Stimulated activated CD8-positive, alpha-beta memory T cell treated with anti-CD3 and anti-CD28 coated beads, Interleukin-15, amount 100 ng/mL, for 4 hours (primary cell): ENCODE data around the gene IRX4.

Experiments used
- DNase-seq, 2 donors: peaks; one replicate each; pipeline ENCODE4 v3.0.0-alpha.2; 2020; ENCODE audit warnings: low read depth in 2 of 2

The IRX4 gene

DNA sequence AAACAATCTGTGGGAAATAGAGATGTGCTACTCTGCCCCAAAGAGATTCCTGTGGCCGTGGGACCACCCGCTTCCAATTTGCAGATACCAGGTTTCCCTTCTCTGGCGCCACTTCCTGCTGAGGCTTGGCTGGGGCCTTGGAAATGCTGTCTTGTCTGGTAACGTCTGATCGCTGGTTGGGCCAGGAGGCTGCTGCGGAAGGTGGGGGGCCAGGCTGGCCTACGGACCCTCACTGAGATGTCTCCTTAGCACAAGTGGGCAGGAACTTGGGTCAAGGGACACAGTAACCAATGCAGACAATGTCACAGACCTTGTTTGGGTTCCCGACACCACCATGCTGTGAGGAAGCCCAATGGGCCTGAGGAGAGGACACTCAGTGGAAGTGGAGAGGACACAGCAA lies 31.7 kb upstream of the IRX4 start:
- DNase-seq: no peak

DNA sequence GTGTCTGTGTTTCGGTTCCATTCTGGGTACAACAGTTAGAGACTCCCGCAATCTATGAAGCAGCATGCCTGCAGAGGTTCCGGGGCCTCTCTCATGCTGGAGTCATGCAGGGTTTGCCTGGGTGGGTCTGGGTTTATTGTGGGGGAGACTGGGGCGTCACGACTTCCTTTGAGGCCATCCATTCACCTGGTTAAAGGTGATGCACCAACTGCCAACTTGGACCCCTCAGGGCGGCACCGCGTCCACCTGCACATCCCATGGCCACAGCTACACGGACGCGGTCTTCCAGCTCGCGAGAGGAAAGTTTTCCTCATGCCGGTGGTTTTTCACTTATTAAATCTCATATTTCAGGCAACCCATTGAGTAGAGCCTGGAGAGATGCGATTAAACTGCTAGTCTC lies 30.9 kb upstream of the IRX4 start:
- DNase-seq: no peak

DNA sequence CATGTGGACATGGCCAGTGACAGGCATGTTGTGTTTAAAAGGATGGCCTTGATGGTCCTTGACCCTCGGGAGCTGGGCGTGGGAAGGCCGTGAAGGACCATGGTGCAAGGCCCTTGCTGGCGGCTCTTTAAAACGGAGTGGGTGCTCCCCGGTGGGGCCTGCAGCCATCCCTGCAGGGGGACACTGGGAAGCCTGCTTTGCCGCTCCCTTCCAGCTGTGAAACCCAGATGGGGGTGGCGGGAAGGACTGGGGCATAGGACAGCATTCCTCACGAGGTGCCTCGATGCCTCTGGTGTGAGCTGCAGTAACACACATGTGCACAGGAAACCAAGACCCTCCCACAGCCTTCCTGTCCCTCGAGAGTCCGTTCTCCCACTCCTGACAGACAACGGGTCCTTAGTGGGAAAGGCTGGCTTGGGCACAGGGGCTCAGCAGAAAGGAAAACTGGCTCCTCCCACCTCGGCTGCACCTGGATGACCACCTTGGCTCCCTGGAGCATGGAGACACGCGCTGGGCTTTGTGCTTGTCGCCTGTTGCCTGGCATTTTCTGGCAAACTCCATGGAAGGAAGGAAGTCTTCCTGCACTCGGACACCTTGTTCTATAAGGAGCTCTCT lies 30.3 kb upstream of the IRX4 start:
- DNase-seq: no peak

DNA sequence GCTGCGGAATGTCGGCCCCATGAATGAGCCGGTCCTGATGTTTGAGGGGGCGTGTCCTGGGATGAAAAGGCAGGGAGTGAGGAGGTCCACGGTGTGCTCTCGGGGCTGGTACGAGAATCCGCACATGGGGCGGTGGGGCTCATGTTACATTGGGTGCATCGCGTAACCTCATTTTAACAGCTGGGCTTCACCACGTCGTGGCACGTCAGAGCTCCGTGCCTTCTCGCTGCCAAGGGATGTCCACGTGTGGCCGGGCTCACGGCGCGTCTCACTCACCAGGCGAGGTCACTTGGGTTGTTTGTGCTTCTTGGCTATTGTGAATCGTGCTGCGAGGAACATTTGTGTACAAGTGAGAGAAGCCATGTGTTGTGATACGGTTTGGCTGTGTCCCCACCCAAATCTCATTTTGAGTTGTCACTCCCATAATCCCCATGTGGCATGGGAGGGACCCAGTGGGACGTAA lies 29.1 kb upstream of the IRX4 start:
- no peak for DNase-seq

DNA sequence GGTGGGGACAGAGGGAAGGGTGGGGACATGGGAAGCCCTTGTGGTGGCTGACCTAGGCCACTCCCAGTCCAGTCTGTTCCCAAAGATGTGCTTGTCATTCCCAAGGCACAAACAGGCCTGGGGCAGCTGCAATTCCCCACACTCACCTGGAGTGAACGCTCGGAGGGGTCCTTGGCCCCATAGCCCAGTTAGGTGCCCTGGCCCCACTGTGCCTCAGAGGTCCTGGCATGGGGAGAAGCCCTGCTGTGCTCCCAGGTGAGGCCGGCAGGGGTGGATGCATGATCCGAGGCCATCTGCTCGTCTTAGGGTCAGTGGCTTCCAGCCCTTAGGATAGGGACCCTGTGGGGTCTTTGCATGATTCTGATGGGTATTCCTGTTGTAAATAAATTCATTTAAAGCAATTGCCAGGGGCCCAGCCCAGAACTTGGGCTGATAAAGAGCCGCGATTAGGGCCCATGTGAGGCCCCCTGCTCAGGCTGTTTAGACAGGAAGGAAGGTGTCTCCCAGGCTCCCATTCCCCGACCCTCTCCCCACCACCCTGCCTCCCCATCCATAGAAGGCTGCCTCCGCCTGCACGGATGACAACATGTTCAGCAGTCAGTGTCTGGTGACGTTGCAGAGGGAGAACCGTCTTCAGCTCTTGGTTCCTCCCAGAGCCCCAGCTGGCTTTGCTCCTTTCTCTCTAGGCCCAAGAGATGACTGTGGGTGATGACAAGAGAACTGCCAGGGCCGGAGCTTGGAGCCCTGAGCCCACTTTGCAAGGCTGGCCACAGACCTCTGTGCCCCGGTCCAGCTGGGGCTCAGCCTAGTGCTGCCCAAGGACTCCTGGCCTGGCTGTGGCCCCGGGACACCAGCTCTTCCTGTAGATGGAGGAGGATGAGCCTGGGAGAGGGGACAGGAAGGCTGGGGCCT lies 28.4 kb upstream of the IRX4 start:
- DNase-seq: no peak

DNA sequence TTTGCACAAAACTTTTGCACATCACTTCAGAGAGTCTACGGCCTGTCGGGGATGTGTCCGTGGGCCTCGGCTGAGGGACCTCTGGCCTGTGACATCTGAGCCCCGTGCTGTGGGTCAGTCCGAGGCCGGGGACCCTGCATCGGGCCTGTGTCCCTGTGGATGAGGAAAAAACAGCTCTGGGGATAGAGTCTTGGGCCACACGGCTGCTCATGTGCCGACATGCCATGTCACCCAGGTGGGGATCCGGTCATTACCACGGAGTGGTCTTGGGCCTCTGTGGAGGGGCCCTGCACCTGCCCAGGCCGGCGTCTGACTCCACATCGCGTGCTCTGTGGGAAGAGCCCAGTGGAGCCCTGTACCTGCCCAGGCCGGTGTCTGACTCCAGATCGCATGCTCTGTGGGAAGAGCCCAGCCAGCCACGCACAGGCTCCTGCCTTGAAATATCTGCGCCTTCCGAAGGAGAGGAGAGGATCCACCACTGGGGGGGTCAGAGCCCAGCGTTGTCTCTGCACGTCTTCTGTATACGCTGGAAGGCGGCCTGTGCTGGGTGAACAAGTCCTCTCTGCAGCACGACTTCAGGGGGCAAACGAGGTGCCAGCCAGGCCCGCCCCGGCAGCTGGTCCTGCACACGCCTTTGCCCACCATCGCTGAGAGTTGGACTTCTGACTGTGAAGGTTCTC lies 27.5 kb upstream of the IRX4 start:
- DNase-seq: no peak

DNA sequence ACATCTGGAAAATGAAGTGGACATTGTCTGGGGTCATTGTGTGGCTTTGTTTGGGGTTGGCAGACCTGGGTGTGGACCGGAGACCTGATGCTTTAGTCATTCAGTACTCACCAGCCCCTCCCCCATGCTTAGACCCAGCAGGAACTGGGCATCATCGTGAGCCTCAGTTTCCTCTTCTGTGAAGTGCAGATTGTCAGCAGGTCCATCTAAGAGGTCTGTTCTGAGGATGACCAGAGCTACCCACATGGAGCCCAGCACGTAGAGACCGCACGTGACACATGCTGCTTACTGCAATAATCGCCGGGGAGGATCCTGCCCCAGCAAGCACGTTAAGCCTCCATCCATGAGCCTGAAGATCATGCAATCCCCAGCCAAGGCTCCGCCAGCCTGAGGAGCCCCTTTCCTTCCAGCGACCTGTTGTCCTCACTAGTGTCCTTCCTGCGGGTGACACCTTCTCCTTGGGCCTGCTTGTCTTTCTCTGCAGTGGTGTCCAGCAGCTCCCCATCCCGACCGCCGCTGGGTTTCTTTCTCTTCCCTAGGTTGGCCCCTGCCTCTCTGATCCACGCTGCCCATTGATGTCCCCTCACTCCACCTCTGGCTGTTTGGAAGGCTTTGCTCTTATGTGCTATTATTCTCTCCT lies 26.7 kb upstream of the IRX4 start:
- DNase-seq: no peak

DNA sequence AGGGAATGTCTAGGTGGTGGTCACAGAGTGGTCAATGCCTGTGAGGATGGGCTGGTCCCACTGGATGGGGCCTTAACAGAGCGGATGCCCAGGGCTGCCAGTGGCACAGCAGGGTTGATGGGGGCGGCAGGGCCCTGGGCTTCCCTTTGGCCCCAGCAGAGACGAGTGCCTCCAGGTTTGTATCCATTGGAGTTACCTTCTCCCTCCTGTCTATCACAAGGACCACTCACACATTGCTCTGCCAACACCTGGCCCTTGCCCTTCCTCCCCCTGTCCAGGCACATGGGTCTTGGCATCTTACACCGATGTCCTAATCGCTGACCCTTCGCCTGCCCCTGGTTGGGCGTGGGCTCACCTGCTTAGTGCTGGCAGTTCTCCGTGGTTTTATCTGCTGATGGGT lies 26.2 kb upstream of the IRX4 start:
- no peak for DNase-seq

DNA sequence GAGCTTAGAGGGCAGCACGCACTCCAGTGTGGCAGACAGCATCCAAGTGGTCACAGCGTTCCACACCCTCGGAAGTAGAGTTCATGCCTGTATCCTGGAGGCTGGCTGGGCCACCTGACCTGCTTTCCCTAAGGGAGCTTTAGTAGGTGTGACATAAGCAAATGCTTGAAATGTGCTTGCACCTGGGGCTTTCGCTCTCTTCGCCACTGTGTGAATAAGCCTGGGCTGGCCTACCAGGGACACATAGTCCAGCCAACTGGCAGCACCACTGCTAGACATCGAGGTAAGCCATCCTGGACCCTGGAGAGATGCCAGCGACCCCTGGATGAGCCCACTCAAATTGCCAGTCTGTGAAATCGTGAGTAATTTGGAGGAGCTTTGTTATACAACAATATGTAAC lies 24.9 kb upstream of the IRX4 start:
- DNase-seq: no peak

DNA sequence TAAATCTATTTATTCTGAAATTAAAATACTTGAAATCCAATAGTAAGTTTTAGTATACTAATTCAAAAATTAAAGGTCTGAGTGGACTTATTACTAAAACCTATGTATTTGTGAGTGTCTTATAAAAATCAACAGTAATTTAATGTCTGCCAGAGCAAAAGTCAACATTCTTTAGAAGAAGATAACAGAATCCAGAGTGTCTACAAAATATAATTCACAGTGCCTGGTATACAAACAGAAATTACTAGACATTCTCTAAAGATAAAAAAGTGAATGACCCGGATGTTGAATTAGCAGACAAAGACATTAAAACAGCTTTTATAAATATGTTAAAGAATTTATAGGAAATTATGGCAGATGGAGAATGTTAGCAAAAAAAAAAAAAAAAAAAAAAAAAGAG lies 22.4 kb upstream of the IRX4 start:
- no peak for DNase-seq

DNA sequence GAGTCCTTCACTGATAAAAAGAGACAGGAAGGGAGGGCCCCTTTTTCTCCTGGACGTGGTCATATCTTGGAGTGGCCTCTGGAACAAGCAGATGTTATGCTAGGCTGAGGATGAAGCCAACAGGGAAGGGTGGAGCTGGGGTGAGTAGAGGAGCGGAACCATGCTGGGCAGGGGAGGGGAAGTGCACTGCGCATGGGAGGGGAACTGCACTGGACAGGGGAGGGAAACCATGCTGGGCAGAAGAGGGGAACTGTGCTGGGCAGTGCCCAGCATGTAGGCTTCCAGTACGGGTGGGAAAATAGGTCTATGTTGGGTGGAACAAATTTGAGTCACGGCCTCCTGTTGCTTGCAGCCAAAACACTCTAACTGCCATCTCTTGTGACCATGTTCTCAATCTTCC lies 19.3 kb upstream of the IRX4 start:
- DNase-seq: no peak

DNA sequence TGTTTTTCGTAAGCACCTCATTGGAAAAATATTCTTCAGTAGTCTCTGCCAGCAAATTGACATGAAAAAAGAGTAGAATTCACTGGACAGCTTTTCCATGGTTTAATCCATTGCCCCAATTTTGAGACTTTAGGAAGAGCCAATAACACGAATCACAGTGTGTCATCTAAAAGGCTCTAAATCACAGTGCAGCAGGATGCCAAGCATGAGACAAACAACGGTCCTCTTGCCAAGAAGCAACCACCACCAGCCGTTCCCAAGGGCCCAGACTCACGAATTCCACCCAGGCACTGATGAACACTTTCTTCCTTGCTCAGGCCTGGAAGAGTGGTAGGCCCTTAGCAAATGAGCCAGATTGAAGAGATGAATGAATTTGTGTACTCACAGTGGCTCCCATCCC lies 18.3 kb upstream of the IRX4 start:
- DNase-seq: no peak

DNA sequence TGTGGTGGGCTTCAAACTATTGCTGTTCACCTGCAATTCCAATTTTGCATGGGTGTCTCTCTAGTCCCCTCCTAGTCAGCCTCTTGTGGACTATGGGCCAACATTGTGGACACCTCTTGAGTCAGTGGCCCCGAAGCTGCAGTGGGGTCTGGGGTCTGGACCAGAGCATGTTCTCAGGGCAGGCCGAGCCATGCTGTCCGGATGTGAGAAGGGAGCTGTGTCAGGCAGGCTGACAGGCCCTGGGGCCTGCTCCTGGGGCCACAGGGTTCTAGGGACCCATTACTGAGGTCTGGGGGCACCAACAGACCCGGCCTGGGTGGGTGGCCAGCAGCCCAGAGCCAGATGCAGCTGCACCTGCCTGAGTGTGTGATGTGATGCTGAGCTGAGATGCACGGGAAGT lies 16.5 kb upstream of the IRX4 start:
- DNase-seq: no peak

DNA sequence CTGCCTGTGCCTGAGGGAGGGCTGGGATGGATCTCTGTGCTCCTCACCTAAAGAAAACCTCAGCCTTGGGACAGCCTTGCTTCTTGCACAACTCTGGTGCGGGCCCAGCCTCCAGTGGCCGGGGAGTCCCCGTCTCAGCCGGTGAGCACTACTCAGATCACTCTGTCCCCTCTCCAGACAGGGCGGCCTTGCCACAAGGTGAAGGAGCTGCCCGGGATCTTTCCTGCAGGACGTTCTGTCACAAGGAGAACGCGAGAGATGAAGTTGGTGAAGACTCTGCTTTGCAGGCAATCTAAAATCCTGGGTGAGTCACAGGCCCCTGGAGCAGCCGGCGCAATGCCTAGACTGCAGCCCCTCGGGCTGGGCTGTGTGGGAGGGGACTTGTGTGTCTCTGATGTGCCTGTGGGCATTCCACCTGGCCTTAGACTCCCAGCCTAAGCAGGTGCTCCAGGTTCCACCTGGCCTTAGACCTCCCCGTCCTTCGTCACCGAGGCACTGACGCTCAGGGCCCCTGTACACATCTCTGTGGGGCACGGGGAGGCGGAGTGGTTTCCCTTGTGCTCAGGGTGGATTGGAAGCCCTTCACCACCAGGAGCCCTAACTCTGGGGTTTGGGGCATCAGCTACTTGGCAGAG lies 15.2 kb upstream of the IRX4 start:
- no peak for DNase-seq

DNA sequence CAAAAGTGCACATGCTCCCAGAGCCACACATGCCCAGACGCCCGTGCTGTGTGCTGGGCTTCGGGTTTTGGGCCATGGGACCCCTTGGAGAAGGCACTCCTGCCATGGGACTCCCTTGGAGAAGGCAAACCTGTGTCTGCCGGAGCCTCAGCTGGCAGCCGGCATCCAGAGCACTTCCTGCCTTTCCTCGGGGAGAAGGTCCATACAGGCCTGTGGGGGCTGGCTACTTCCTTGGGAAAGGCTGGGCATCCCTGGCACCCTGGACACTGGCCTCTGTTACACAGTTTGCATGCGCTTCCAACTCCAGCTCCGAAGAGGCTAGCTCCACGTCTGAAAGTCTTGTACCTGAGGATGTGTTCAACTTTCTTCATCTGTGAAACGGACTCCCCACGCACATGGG lies 14.7 kb upstream of the IRX4 start:
- no peak for DNase-seq

DNA sequence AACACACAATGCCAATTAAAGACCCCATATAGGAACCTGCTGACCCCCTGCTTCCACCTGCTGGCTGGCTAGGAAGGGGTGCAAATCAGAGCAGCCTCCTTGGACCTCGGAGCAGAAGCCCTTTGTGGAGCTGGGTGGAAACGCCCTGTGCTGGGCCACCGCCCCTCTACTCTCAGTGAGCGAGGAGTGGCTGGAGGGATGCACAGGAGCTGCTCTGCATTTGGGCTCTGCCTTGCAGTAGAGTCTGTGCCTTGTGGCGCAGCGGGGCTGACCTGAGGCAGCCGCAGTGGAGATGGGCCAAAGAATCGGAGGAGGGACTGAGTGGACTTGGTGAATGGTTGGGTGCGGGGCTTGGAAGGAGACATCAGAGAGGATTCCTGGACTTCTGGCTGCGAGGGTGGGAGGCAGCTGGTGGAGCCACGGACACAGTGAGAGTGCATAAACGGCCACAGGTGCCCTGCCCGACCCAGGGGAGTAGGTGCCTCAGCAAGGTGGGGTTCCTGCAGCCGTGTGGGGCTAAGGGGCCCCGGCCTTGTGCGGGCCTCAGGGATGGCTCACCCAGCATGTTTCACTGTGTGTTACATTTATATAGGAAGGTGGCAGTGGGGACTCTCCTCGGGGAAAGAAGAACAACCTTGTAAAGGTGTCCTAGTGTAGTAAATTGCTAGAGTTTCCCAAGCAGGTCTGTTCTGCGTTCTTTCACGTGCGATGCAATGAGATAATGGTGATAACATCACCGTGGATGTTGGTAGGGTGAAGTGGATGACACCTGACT lies 14.1 kb upstream of the IRX4 start:
- no peak for DNase-seq

DNA sequence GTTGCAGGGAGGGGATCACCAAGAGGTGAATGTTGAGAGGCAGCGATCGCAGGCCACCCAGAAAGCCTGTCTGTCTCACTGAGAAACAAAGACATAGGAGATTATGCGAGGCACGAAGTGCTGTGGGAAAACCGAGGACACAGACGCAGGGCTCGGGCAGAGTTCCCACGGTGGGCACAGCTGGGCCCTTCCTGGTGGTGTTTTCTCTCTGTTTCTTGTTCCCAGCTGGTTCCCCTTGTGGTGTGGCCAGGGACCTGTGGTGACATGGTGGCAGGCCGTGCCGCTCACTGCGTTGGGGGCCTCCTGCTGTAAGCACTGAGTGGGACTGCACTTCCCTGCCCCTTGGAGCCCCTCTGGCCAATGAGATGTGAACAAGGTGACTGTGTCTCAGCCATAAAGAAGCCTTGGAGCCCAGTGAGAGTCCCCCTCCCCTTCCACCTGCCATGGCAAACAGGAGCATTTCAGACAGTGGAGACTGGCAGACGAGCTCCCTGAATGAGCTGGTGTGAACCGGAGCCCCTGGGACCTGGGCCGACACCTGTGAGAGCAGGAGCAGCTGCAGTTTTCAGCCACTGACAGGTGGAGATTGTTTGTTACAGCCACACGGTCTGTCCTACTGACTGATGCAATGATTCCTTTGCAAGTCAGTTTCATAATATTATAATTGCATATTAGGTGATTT lies 13.2 kb upstream of the IRX4 start:
- DNase-seq: no peak

DNA sequence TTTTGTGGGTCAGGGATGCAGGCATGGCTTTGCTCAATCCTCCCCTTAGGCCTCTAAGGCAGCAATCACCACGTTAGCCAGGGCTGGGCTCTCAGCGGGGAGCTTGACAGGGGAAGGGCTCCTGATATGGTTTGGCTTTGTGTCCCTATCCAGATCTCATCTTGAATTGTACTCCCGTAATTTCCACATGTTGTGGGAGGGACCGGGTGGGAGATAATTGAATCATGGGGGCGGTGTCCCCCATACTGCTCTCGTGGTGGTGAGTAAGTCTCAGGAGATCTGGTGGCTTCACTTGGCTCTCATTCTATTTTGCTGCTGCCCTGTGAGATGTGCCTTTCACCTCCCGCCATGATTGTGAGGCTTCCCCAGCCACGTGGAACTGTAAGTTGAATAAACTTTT lies 11.5 kb upstream of the IRX4 start:
- no peak for DNase-seq

DNA sequence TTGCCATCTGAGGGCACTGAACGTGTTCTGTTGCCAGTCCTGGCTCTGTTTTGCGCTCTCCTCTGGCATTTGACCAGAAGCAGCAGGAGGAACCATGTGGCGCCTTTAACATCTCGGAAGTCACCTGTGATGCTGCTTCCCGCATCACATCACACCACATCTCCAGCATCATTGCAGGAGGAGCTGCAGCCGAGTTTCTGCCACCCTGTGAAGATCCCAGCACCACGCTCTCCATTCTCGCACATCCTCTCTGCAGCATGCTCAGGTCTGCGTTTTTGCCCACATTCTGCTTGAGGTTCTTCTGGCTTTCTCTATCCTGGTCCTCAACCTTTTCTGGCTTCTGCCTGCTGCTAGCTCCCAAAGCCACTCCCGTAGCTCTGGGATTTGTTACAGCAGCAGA lies 11.0 kb upstream of the IRX4 start:
- DNase-seq: no peak

DNA sequence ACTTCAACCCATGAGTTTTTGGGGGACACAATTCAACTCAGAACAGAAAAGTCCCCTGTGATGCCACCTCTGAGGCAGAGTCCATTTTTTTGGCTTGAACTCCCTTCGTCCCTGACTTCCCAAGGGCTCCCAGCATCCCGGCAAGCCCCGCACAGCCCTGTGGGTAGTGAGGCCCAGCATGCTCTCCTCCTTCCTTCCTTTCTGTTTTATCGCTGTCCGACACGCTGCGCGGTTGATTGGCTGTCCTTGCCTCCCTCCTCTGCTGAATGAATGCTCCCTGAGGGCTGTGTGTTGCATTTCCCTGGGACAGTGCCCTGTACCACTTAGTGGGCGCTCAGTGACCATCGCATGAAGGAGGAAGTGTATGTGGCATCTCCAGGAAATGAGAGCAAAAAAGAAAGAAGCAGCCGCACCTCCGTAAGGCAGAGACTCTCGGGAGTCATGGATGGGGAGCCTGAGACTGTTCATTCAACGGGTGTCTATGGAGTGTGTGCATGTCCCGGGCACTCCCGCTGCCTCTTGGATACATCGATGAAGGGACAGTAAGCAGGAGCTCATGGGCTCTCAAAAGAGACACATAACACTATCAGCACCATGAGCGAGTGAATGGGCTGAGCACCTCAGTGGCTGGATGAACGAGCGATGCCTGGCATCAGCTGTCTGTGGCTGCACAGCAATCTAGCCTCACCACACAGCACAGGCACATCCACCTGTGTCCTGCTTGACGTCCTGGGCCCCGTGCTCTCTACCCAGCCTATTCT lies 10.1 kb upstream of the IRX4 start:
- no peak for DNase-seq
